Panc1 (cell line): ENCODE data around the gene APLP2. TPM values are rescaled to one million over a fixed set of nuclear protein-coding genes. Genes with fewer than 3 reads are reported as not detected.
"Not testable (repeated sequence)": the region's sequence is repeated elsewhere in the genome, so short reads cannot be mapped to it uniquely, and the experiment has no call there.

Experiments
- ATAC-seq: fragments of 200-7000 bp; cut with Tn5 transposase; 2 replicates; pipeline ENCODE4 v1.9.1; 2020; ENCODE audit warnings: mild to moderate bottlenecking, moderate library complexity
- BruUV-seq: library from RNA; stranded (reverse); fragments of 400-500 nt; replicated peaks from 2 replicates; lab custom pipeline; 2021; lab: Mats Ljungman, UMichigan
- CTCF ChIA-PET: fragments of 300-600 bp; sonication (Branson Sonifier 250); formaldehyde crosslinking; loops from one replicate; lab custom pipeline; 2022; ENCODE audit warnings: antibody characterized with exemption; lab: Charles Lee
- POLR2A ChIA-PET: fragments of 300-600 bp; sonication (Branson Sonifier 250); formaldehyde crosslinking; loops from one replicate; lab custom pipeline; 2022; ENCODE audit warnings: antibody characterized with exemption; lab: Charles Lee
- DNase-seq: peaks from one replicate; pipeline ENCODE4 v3.0.0-alpha.2; 2010; ENCODE audit warnings: low read depth, low spot score
- H3K27ac ChIP-seq: 2 replicates; pipeline ENCODE4 v1.5.1; 2011; ENCODE audit warnings: mild to moderate bottlenecking, low read length, inconsistent platforms
- H3K27me3 ChIP-seq: fragments of 200-500 bp; sonication (Bioruptor generic); 2 replicates; pipeline ENCODE4 v1.6.0; 2014; ENCODE audit warnings: low read length, inconsistent platforms; ENCODE audit not compliant: control insufficient read depth, insufficient read depth
- H3K36me3 ChIP-seq: fragments of 200-500 bp; sonication (Bioruptor generic); 2 replicates; pipeline ENCODE4 v1.5.1; 2014; ENCODE audit warnings: inconsistent platforms, mild to moderate bottlenecking, low read length, moderate library complexity; ENCODE audit not compliant: control insufficient read depth, insufficient read depth
- H3K4me1 ChIP-seq: 2 replicates; pipeline ENCODE4 v1.5.1; 2011; ENCODE audit warnings: inconsistent platforms, mild to moderate bottlenecking, low read length, moderate library complexity; ENCODE audit not compliant: control insufficient read depth, insufficient read depth
- H3K4me3 ChIP-seq, 2 experiments: 2 replicates each; pipeline ENCODE4 v1.5.1; 2011 to 2012; ENCODE audit warnings: low read depth in 2 of 2, low read length in 2 of 2, mild to moderate bottlenecking in 2 of 2, inconsistent platforms in 1 of 2, moderate library complexity in 1 of 2
- H3K9me3 ChIP-seq: fragments of 200-500 bp; sonication (Bioruptor generic); 2 replicates; pipeline ENCODE4 v1.5.1; 2014; ENCODE audit warnings: low read depth, mild to moderate bottlenecking, inconsistent platforms, low read length, moderate library complexity; ENCODE audit not compliant: control insufficient read depth, insufficient read depth
- CTCF ChIP-seq: fragments of 450-650 bp; IDR thresholded peaks from 2 replicates; pipeline ENCODE4 v1.5.1; 2017; ENCODE audit warnings: mild to moderate bottlenecking
- POLR2AphosphoS5 ChIP-seq: IDR thresholded peaks from 2 replicates; pipeline ENCODE4 v1.6.1; 2012; ENCODE audit warnings: mild to moderate bottlenecking, low read depth, low read length, moderate library complexity
- REST ChIP-seq, 2 experiments: IDR thresholded peaks; 2 replicates each; pipeline ENCODE4 v1.6.1; 2011 to 2012; ENCODE audit warnings: low read depth in 2 of 2, control low read depth in 1 of 2, low read length in 1 of 2, mild to moderate bottlenecking in 1 of 2, moderate library complexity in 1 of 2; ENCODE audit not compliant: insufficient read depth in 1 of 2
- SIN3A ChIP-seq: IDR thresholded peaks from 2 replicates; pipeline ENCODE4 v1.6.1; 2012; ENCODE audit warnings: low read depth, mild to moderate bottlenecking, low read length, moderate library complexity, borderline replicate concordance; ENCODE audit not compliant: insufficient read depth
- TCF7L2 ChIP-seq: IDR thresholded peaks from 2 replicates; pipeline ENCODE4 v1.6.1; 2011; ENCODE audit warnings: mild to moderate bottlenecking, low read depth, low read length, inconsistent platforms
- in situ Hi-C: cut with HindIII; loops from 2 replicates; pipeline ENCODE4 v1.10.0; 2016; ENCODE audit warnings: low sequenced_read_pairs, low pct_unique_long_range_greater_than_20kb
- intact Hi-C: fragments of 100-400 bp; cut with micrococcal nuclease; formaldehyde crosslinking; loops from one replicate; pipeline ENCODE4 v1.10.0; 2022; ENCODE audit not compliant: unreplicated experiment
- total RNA-seq: library from RNA; stranded (reverse); gene quantifications from one replicate; pipeline ENCODE4 v1.2.1, GENCODE V29; 2021; ENCODE audit not compliant: unreplicated experiment

APLP2 gene
- total RNA-seq, 1 experiment from 2014 or later, result 589 TPM

- DNase-seq (no peak), ATAC-seq (peak; percentile 80)
- peaks cover 42% of the 10 kb centered on the region for H3K4me1 ChIP-seq
- no peaks in the 10 kb centered on the region for H3K36me3 ChIP-seq
- intact Hi-C loops, result no loop called here
- ChIA-PET CTCF (interaction anchor here (0.6 to 1.1 kb wide), 2 partner anchors 9 to 44 kb away, joined by 3 to 9 read pairs; no protein-coding TSS in a partner anchor), POLR2A (no interaction called here)
- no TSS peak for BruUV-seq
- H3K27ac ChIP-seq, result peak overlapping the region; percentile 64
- no peaks in the 10 kb centered on the region for H3K27me3 ChIP-seq
- H3K9me3 ChIP-seq, result no peaks in the 10 kb centered on the region
- no peak overlapping the region for H3K4me3 ChIP-seq
- TF ChIP-seq POLR2AphosphoS5 (no peak), TCF7L2 (no peak), REST (IDR thresholded peaks at IDR 0.05; ENCODE audit: insufficient read depth in 1 of 2, low read depth in 2 of 2, low read length in 1 of 2) (no peak), SIN3A (no peak), CTCF (no peak)
- in situ Hi-C loops, result no loop called here
These were observed 19.4 kb downstream of the APLP2 start for GRCh38 chr11:130088919-130089673.

GRCh38 chr11:130089674-130090073, 20.0 kb downstream of the APLP2 start:
- no TSS peak for BruUV-seq
- no peaks in the 10 kb centered on the region for H3K36me3 ChIP-seq
- DNase-seq, result no peak
- ChIA-PET CTCF (interaction anchor here (0.6 to 1.1 kb wide), 3 partner anchors 19 to 924 kb away, joined by 3 to 8 read pairs (median 8); no protein-coding TSS in a partner anchor), POLR2A (no interaction called here)
- ATAC-seq, result peak; percentile 73
- H3K9me3 ChIP-seq, result no peaks in the 10 kb centered on the region
- in situ Hi-C loops (no loop called here), intact Hi-C loops (no loop called here)
- H3K27ac ChIP-seq, result peak overlapping the region; percentile 64
- TF ChIP-seq SIN3A, result no peak
- no peak for TF ChIP-seq TCF7L2
- TF ChIP-seq REST (IDR thresholded peaks at IDR 0.05; ENCODE audit: insufficient read depth in 1 of 2, low read depth in 2 of 2, low read length in 1 of 2), result no peak
- no peak for TF ChIP-seq POLR2AphosphoS5
- TF ChIP-seq CTCF, result no peak
- H3K4me3 ChIP-seq, result no peak overlapping the region
- H3K27me3 ChIP-seq, result no peaks in the 10 kb centered on the region
- H3K4me1 ChIP-seq, result peaks cover 46% of the 10 kb centered on the region

GRCh38 chr11:130090517-130090916, 20.8 kb downstream of the APLP2 start:
- CTCF ChIA-PET, result interaction anchor here (0.6 kb wide), 1 partner anchor 19 kb away, joined by 8 read pairs; no protein-coding TSS in a partner anchor
- POLR2A ChIA-PET, ATAC-seq, H3K36me3 ChIP-seq, H3K4me3 ChIP-seq, in situ Hi-C loops, H3K9me3 ChIP-seq, H3K27me3 ChIP-seq, BruUV-seq, H3K27ac ChIP-seq, intact Hi-C loops, DNase-seq: not testable (repeated sequence)
- H3K4me1 ChIP-seq, result peaks cover 46% of the 10 kb centered on the region
